Trophoblast cell (in vitro differentiated cells and primary cell): Measurements from ENCODE around the gene ZNF608.

Experiments used
- DNase-seq, 2 donors: peaks; one replicate each; pipeline ENCODE4 v3.0.0-alpha.2; 2016
- H2AFZ ChIP-seq: 2 replicates; pipeline ENCODE4 v1.6.1; 2013; ENCODE audit warnings: low read length, moderate library complexity, mild to moderate bottlenecking; ENCODE audit not compliant: insufficient read depth, poor library complexity
- H2AK5ac ChIP-seq: 2 replicates; pipeline ENCODE4 v1.6.1; 2013; ENCODE audit warnings: mild to moderate bottlenecking, low read length
- H2BK120ac ChIP-seq: 2 replicates; pipeline ENCODE4 v1.6.1; 2013; ENCODE audit warnings: low read length, mild to moderate bottlenecking, moderate library complexity; ENCODE audit not compliant: insufficient read depth, poor library complexity
- H2BK12ac ChIP-seq: 2 replicates; pipeline ENCODE4 v1.6.1; 2013; ENCODE audit warnings: mild to moderate bottlenecking, low read length, moderate library complexity
- H2BK5ac ChIP-seq: 2 replicates; pipeline ENCODE4 v1.6.1; 2013; ENCODE audit warnings: low read length, low read depth, moderate library complexity, mild to moderate bottlenecking; ENCODE audit not compliant: poor library complexity
- H3K14ac ChIP-seq: 2 replicates; pipeline ENCODE4 v1.6.1; 2013; ENCODE audit warnings: mild to moderate bottlenecking, low read length
- H3K18ac ChIP-seq: 2 replicates; pipeline ENCODE4 v1.6.1; 2013; ENCODE audit warnings: mild to moderate bottlenecking, low read length
- H3K23ac ChIP-seq: 2 replicates; pipeline ENCODE4 v1.6.1; 2013; ENCODE audit warnings: low read length
- H3K27ac ChIP-seq: 2 replicates; pipeline ENCODE4 v1.5.1; 2013; ENCODE audit warnings: low read depth, mild to moderate bottlenecking, inconsistent platforms, low read length, moderate library complexity
- H3K27me3 ChIP-seq: 2 replicates; pipeline ENCODE4 v1.6.1; 2013; ENCODE audit warnings: inconsistent platforms, mild to moderate bottlenecking, low read length, moderate library complexity; ENCODE audit not compliant: insufficient read depth
- H3K36me3 ChIP-seq, 2 experiments: 1 replicate in 1 of 2; 2 replicates in 1 of 2; pipeline ENCODE4 v1.6.1; 2013; ENCODE audit warnings: low read length in 2 of 2, mild to moderate bottlenecking in 2 of 2, moderate library complexity in 1 of 2; ENCODE audit not compliant: insufficient read depth in 2 of 2, control insufficient read depth in 1 of 2
- H3K4ac ChIP-seq: 2 replicates; pipeline ENCODE4 v1.6.1; 2013; ENCODE audit warnings: low read depth, mild to moderate bottlenecking, low read length, moderate library complexity
- H3K4me1 ChIP-seq, 2 experiments: 1 replicate in 1 of 2; 2 replicates in 1 of 2; pipeline ENCODE4 v1.6.1; 2013; ENCODE audit warnings: low read length in 2 of 2, mild to moderate bottlenecking in 2 of 2, moderate library complexity in 1 of 2; ENCODE audit not compliant: insufficient read depth in 2 of 2, control insufficient read depth in 1 of 2
- H3K4me2 ChIP-seq: 2 replicates; pipeline ENCODE4 v1.6.1; 2013; ENCODE audit warnings: inconsistent platforms, mild to moderate bottlenecking, low read length, moderate library complexity
- H3K4me3 ChIP-seq: 2 replicates; pipeline ENCODE4 v1.5.1; 2013; ENCODE audit warnings: mild to moderate bottlenecking, low read depth, low read length, inconsistent platforms
- H3K79me1 ChIP-seq: one replicate; pipeline ENCODE4 v1.6.1; 2013; ENCODE audit warnings: low read length
- H3K79me2 ChIP-seq: 2 replicates; pipeline ENCODE4 v1.6.1; 2013; ENCODE audit warnings: low read length, mild to moderate bottlenecking; ENCODE audit not compliant: control insufficient read depth, insufficient read depth, poor library complexity
- H3K9ac ChIP-seq: 2 replicates; pipeline ENCODE4 v1.6.1; 2013; ENCODE audit warnings: mild to moderate bottlenecking, low read length
- H3K9me3 ChIP-seq: 2 replicates; pipeline ENCODE4 v1.6.1; 2013; ENCODE audit warnings: low read depth, mild to moderate bottlenecking, control low read depth, inconsistent platforms, low read length; ENCODE audit not compliant: insufficient read depth
- H4K12ac ChIP-seq: 2 replicates; pipeline ENCODE4 v1.6.1; 2013; ENCODE audit warnings: low read depth, mild to moderate bottlenecking, low read length, moderate library complexity
- H4K8ac ChIP-seq: 2 replicates; pipeline ENCODE4 v1.6.1; 2013; ENCODE audit warnings: low read depth, mild to moderate bottlenecking, low read length, moderate library complexity
- H4K91ac ChIP-seq: one replicate; pipeline ENCODE4 v1.6.1; 2013; ENCODE audit warnings: low read depth, mild to moderate bottlenecking, low read length, moderate library complexity
- WGBS: extraction: QIAGEN DNeasy Blood & Tissue Kit; methylation state at CpG from one replicate; pipeline ENCODE4 v1.1.7; 2013; ENCODE audit warnings: missing lambda C conversion rate; ENCODE audit not compliant: insufficient read length, insufficient coverage; ENCODE audit errors: extremely low coverage; 5-methylcytosine and 5-hydroxymethylcytosine counted together

ZNF608 gene

GRCh38 chr5:124701016-124701415, 45.4 kb downstream of the ZNF608 start:
- H2BK5ac ChIP-seq: no peak overlapping the region
- H3K14ac ChIP-seq: no peak overlapping the region
- no peak overlapping the region for H2AFZ ChIP-seq
- no peak for DNase-seq
- no peaks in the 10 kb centered on the region for H3K36me3 ChIP-seq
- no peak overlapping the region for H4K12ac ChIP-seq
- H3K27ac ChIP-seq: no peak overlapping the region
- no peaks in the 10 kb centered on the region for H3K9me3 ChIP-seq
- H2BK12ac ChIP-seq: no peak overlapping the region
- H3K79me1 ChIP-seq: no peaks in the 10 kb centered on the region
- no peak overlapping the region for H3K4me2 ChIP-seq
- no peak overlapping the region for H2BK120ac ChIP-seq
- H3K23ac ChIP-seq: no peak overlapping the region
- H3K4me3 ChIP-seq: no peak overlapping the region
- no peak overlapping the region for H4K8ac ChIP-seq
- no peak overlapping the region for H3K18ac ChIP-seq
- no peaks in the 10 kb centered on the region for H3K79me2 ChIP-seq
- no peak overlapping the region for H3K4ac ChIP-seq
- H3K27me3 ChIP-seq: no peaks in the 10 kb centered on the region
- H3K9ac ChIP-seq: no peak overlapping the region
- peaks cover 5 to 13% of the 10 kb centered on the region in 2 experiments for H3K4me1 ChIP-seq
- no peak overlapping the region for H4K91ac ChIP-seq
- H2AK5ac ChIP-seq: no peak overlapping the region
- no CpG with 5 or more reads among the region's 9 CpGs for WGBS

GRCh38 chr5:124700333-124700732, 46.1 kb downstream of the ZNF608 start:
- H3K18ac ChIP-seq: no peak overlapping the region
- H3K4me1 ChIP-seq: peaks cover 5 to 13% of the 10 kb centered on the region in 2 experiments
- no peak overlapping the region for H4K12ac ChIP-seq
- H3K23ac ChIP-seq: no peak overlapping the region
- H2BK12ac ChIP-seq: no peak overlapping the region
- H2AK5ac ChIP-seq: no peak overlapping the region
- H3K14ac ChIP-seq: no peak overlapping the region
- H3K27ac ChIP-seq: no peak overlapping the region
- no peaks in the 10 kb centered on the region for H3K36me3 ChIP-seq
- H3K4me2 ChIP-seq: no peak overlapping the region
- H3K79me2 ChIP-seq: no peaks in the 10 kb centered on the region
- H4K8ac ChIP-seq: no peak overlapping the region
- H3K9ac ChIP-seq: no peak overlapping the region
- no peaks in the 10 kb centered on the region for H3K9me3 ChIP-seq
- no peaks in the 10 kb centered on the region for H3K27me3 ChIP-seq
- H2BK120ac ChIP-seq: no peak overlapping the region
- DNase-seq: no peak
- no peak overlapping the region for H2AFZ ChIP-seq
- H3K4me3 ChIP-seq: no peak overlapping the region
- H2BK5ac ChIP-seq: no peak overlapping the region
- H4K91ac ChIP-seq: no peak overlapping the region
- no peak overlapping the region for H3K4ac ChIP-seq
- no peaks in the 10 kb centered on the region for H3K79me1 ChIP-seq
- WGBS: no CpG with 5 or more reads among the region's 3 CpGs

GRCh38 chr5:124698770-124699169, 47.7 kb downstream of the ZNF608 start:
- no peak overlapping the region for H2AFZ ChIP-seq
- H3K23ac ChIP-seq: no peak overlapping the region
- no peak overlapping the region for H4K8ac ChIP-seq
- no peak overlapping the region for H3K14ac ChIP-seq
- no peaks in the 10 kb centered on the region for H3K36me3 ChIP-seq
- peaks cover 3 to 13% of the 10 kb centered on the region in 2 experiments for H3K4me1 ChIP-seq
- no peaks in the 10 kb centered on the region for H3K79me2 ChIP-seq
- no peak overlapping the region for H2AK5ac ChIP-seq
- WGBS: no CpG with 5 or more reads among the region's 1 CpG
- H3K18ac ChIP-seq: no peak overlapping the region
- no peak for DNase-seq
- H3K4me3 ChIP-seq: no peak overlapping the region
- no peak overlapping the region for H4K12ac ChIP-seq
- H3K27ac ChIP-seq: no peak overlapping the region
- H3K79me1 ChIP-seq: no peaks in the 10 kb centered on the region
- H4K91ac ChIP-seq: no peak overlapping the region
- H2BK5ac ChIP-seq: no peak overlapping the region
- no peak overlapping the region for H3K4ac ChIP-seq
- no peaks in the 10 kb centered on the region for H3K9me3 ChIP-seq
- H3K4me2 ChIP-seq: no peak overlapping the region
- no peak overlapping the region for H2BK12ac ChIP-seq
- H2BK120ac ChIP-seq: no peak overlapping the region
- H3K9ac ChIP-seq: no peak overlapping the region
- no peaks in the 10 kb centered on the region for H3K27me3 ChIP-seq

GRCh38 chr5:124697933-124698591, 48.4 kb downstream of the ZNF608 start:
- no peak for DNase-seq

More at GRCh38 chr5:124697933-124698591, 48.4 kb downstream of the ZNF608 start:
- H3K27ac ChIP-seq: no peak overlapping the region
- H4K91ac ChIP-seq: no peak overlapping the region
- H3K4ac ChIP-seq: no peak overlapping the region
- no peak overlapping the region for H3K18ac ChIP-seq
- H3K23ac ChIP-seq: no peak overlapping the region
- WGBS: no CpG with 5 or more reads among the region's 4 CpGs
- H3K36me3 ChIP-seq: no peaks in the 10 kb centered on the region
- no peak overlapping the region for H2AK5ac ChIP-seq
- H3K79me2 ChIP-seq: no peaks in the 10 kb centered on the region
- H2BK12ac ChIP-seq: no peak overlapping the region
- H3K4me1 ChIP-seq: peaks cover 3 to 13% of the 10 kb centered on the region in 2 experiments
- H3K27me3 ChIP-seq: no peaks in the 10 kb centered on the region
- no peak overlapping the region for H2BK120ac ChIP-seq
- H4K8ac ChIP-seq: no peak overlapping the region
- H3K9ac ChIP-seq: no peak overlapping the region
- no peaks in the 10 kb centered on the region for H3K9me3 ChIP-seq
- no peak overlapping the region for H3K4me3 ChIP-seq
- H3K14ac ChIP-seq: no peak overlapping the region
- H2AFZ ChIP-seq: no peak overlapping the region
- H3K79me1 ChIP-seq: no peaks in the 10 kb centered on the region
- no peak overlapping the region for H2BK5ac ChIP-seq
- no peak overlapping the region for H3K4me2 ChIP-seq
- H4K12ac ChIP-seq: no peak overlapping the region
